Right kidney (tissue), 1 donor: ENCODE results near the gene PAK1.
"Not testable (repeated sequence)": the region's sequence is repeated elsewhere in the genome, so short reads cannot be mapped to it uniquely, and the experiment has no call there.

Source experiments
- DNase-seq: peaks from one replicate; pipeline ENCODE4 v3.0.0-alpha.2; 2016

The PAK1 gene

GRCh38 chr11:77402218-77402556 is 71.7 kb downstream of the PAK1 start:
- no peak for DNase-seq

- peak; percentile 29 for DNase-seq
Observed at GRCh38 chr11:77401486-77402217, 72.2 kb downstream of the PAK1 start.

GRCh38 chr11:77400775-77401449 is 73.0 kb downstream of the PAK1 start:
- DNase-seq: no peak

DNA sequence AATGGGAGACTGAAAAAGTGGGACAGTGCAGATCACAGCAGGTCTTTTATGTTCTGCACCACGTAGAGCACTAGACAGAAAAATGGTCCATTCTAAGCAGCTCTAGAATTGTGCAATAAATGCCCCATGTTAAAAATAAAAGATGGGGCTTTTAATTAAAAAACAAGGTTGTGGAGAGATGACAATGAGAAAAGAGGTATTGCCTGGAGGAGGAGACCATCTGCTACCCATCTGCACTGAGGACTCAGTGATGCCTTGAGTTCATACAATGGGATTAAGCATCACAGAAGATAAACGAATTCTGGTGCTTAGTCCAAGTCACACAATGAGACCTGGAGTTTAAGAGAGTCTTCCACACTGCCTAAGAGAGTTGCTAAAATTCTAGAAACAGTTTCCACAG is 73.6 kb downstream of the PAK1 start:
- no peak for DNase-seq

GRCh38 chr11:77397631-77398030 is 76.3 kb downstream of the PAK1 start:
- no peak for DNase-seq

DNA sequence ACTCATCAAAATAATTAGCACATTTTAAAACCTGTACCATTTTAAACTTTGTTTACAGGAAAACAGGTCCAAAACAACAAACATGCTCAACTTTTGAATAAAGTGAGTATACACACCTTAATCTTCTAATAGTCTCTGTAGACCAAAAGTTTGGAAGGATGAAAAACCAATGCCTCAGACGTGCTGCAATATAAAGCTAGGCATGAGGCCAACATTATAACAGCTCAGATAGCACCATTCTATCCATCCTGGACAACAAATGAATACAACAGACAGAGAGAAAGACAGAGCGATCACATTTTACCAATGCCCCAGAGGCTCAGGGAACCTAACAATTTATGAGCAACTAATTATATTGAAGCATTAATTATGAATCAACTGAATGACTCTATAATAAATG is 77.0 kb downstream of the PAK1 start:
- no peak for DNase-seq

GRCh38 chr11:77396305-77396704 is 77.6 kb downstream of the PAK1 start:
- no peak for DNase-seq

- no peak for DNase-seq
Observed at GRCh38 chr11:77395460-77396173, 78.3 kb downstream of the PAK1 start.

- no peak for DNase-seq
Observed at GRCh38 chr11:77392842-77393241, 81.1 kb downstream of the PAK1 start.

DNA sequence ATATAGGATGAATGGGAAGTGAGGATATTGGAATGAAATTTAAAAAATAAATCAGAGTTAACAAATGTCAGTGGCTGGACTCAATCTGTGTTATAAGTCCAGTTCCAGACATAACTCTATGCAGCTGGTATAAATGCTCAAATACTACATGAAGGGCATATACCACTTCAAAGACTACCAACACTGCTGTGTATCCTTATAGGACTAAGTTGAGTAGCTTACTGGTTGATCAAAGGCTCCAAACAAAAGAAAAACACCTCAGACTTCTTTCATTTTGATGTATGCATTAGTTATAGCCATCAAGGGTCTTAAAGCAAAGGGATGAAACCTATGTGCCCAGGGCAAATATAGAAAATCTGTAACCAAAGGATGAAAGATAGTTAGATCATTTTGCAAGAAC is 86.2 kb downstream of the PAK1 start:
- no peak for DNase-seq

- no peak for DNase-seq
Observed at GRCh38 chr11:77386178-77386577, 87.7 kb downstream of the PAK1 start.

DNA sequence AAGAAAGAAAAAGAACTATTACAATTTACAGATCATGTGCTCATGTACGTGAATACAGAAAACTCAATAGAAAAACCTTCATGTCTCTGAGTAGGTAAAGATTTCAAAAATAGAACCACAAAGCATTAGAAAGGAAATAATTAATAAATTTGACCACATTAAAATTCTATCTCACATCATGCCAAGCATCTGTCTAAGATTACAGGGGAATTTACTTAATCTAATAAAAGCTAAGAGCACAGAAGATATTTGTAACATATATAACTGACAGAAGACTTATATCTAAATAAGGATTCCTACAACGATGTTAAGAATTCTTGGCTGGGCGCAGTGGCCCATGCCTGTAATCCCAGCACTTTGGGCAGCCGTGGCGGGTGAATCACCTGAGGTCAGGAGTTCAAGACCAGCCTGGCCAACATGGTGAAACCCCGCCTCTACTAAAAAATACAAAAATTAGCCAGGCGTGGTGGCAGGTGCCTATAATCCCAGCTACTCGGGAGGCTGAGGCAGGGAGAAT is 88.6 kb downstream of the PAK1 start:
- not testable (repeated sequence) for DNase-seq

DNA sequence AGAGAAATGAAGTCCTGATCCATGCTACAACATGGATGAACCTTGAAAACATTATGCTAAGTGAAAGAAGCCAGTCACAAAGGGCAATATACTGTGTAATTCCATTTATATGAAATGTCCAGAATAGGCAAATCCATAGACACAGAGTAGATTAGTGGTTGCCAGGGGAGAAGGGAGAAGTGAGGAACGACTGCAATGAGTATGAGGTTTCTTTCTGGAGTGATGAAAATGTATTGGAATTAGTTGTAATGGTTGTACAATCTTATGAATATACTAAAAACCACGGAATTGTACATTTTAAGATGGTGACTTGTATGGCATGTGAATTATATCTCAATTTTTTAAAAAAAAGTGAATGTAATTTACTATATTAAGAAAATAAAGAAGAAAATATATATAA is 89.3 kb downstream of the PAK1 start:
- DNase-seq: no peak

- DNase-seq: not testable (repeated sequence)
Observed at GRCh38 chr11:77383349-77383748, 90.5 kb downstream of the PAK1 start.

DNA sequence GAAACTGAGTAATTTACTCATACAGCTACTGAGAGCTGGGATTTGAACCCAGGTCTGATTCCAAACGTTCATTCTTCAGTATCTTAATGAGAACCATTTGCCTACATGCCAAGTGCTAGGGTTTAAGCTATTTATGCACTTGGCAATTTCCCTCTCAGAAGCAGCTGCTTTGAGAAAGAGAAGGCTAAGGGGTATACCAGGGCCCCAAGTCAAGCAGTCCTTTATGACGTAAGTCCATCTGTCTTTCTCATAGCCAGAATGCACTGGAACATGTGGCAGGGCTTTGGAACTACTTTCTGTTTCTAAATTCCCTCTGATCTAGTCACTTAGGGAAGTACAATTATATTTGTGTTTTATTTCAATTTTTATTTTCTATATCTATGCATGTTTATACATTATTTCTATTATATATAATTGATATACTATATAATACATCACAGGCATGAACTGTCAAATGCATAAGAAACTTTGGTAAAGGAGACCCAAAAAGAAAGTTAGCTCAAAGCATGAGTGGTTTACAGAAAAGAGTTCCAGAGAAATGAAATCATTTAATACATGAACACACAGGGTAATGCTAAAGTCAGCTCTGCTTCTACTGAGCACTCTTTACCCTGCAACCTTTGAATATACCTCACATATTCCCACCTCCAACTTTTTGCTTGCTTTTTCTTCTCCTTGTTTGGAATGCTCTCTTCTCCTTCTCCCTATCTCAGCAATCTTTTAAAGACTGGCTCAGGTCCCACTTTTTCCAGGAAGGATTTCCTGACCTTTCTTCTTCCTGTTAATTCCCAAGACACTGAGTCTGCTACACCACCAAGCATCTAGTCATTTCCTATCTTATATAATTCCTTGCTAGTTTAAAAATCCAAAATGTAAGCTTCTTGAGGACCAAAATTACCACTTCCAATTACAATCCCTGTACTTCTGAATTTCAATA is 91.9 kb downstream of the PAK1 start:
- no peak for DNase-seq

GRCh38 chr11:77379934-77380333 is 94.0 kb downstream of the PAK1 start:
- DNase-seq: no peak

- no peak for DNase-seq
Observed at GRCh38 chr11:77379253-77379652, 94.6 kb downstream of the PAK1 start.

GRCh38 chr11:77377734-77378133 is 96.2 kb downstream of the PAK1 start:
- no peak for DNase-seq

DNA sequence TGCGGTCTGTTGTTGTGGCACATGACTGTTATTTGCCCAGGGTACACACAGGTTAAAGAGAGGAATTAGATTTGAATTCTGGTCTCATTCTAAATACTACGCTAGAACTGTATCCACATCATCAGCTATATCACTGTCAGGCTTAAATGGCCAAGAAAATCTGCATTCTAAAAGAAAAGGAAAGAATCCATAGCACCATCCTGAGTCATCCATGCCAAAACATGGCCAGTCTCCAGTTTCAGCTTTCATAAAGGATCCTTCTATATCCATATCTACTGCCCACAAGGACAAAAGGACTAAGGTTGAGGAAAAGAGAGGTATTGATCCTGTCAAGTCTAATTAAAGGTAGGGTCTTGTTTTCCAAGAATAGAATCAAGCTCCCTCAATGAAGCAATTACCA is 98.8 kb downstream of the PAK1 start:
- DNase-seq: no peak

DNA sequence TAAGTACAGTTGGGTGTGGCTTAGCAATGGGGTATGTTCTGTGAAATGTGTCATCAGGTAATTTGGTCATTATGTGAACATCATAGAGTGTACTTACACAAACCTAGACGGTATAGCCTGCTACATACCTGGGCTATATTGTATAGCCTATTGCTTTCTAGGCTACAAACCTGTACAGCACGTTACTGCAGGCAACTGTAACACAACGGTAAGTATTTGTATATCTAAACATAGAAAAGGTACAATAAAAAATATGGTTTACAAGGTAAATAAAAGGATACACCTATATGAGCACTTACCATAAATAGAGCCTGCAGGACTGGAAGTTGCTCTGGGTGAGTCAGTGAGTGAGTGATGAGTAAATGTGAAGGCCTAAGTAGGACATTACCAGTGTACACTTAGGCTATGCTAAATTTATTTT is 99.3 kb downstream of the PAK1 start:
- no peak for DNase-seq

GRCh38 chr11:77374108-77374507 is 99.8 kb downstream of the PAK1 start:
- no peak for DNase-seq

DNA sequence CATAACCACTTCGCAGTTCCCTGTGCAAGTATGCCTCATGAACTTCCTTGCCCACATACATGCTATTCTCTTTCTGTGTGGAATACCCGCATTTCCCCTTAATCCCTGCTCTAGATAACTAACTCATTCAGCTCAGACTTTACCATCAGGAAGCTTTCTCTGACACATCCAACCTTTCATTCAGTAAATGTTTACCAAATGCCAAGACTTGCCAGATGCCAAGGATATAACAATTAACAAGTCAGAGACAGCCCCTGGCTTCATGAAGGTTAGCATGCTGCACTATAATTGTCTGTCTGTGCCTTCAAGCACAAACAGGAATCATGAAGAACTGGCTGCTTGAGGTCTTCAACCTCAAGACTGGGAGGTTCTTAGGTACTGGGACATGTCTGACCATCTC is 101.2 kb downstream of the PAK1 start:
- no peak for DNase-seq
